ENCODE measurements around the gene CDK18. TPM values are rescaled to one million over a fixed set of nuclear protein-coding genes. Genes with fewer than 3 reads are reported as not detected.

CDK18 gene
- polyA plus RNA-seq, 1 experiment, result 0.83 TPM

GRCh38 chr1:205554026-205554811 lies 49.8 kb downstream of the CDK18 start:
- Histone ChIP-seq H3K36me3 (ENCODE audit: control insufficient read depth, insufficient read depth, low read length) (no peaks in the 10 kb centered on the region), H3K4me3 (ENCODE audit: low read depth, low read length) (no peak overlapping the region), H3K27me3 (ENCODE audit: control insufficient read depth, insufficient read depth, low read length) (peaks cover 8% of the 10 kb centered on the region)
- ChIA-PET POLR2A (no interaction called here), CTCF (interaction anchor here (1.5 kb wide), 1 partner anchor 10 kb away, joined by 8 read pairs; no protein-coding TSS in a partner anchor)
- DNase-seq (ENCODE audit: low read depth), result no peak
- TF ChIP-seq, protein P1, sequence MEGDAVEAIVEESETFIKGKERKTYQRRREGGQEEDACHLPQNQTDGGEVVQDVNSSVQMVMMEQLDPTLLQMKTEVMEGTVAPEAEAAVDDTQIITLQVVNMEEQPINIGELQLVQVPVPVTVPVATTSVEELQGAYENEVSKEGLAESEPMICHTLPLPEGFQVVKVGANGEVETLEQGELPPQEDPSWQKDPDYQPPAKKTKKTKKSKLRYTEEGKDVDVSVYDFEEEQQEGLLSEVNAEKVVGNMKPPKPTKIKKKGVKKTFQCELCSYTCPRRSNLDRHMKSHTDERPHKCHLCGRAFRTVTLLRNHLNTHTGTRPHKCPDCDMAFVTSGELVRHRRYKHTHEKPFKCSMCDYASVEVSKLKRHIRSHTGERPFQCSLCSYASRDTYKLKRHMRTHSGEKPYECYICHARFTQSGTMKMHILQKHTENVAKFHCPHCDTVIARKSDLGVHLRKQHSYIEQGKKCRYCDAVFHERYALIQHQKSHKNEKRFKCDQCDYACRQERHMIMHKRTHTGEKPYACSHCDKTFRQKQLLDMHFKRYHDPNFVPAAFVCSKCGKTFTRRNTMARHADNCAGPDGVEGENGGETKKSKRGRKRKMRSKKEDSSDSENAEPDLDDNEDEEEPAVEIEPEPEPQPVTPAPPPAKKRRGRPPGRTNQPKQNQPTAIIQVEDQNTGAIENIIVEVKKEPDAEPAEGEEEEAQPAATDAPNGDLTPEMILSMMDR (IDR thresholded peaks at IDR 0.05; ENCODE audit: insufficient read depth, low read depth, low read length), result no peak

DNA sequence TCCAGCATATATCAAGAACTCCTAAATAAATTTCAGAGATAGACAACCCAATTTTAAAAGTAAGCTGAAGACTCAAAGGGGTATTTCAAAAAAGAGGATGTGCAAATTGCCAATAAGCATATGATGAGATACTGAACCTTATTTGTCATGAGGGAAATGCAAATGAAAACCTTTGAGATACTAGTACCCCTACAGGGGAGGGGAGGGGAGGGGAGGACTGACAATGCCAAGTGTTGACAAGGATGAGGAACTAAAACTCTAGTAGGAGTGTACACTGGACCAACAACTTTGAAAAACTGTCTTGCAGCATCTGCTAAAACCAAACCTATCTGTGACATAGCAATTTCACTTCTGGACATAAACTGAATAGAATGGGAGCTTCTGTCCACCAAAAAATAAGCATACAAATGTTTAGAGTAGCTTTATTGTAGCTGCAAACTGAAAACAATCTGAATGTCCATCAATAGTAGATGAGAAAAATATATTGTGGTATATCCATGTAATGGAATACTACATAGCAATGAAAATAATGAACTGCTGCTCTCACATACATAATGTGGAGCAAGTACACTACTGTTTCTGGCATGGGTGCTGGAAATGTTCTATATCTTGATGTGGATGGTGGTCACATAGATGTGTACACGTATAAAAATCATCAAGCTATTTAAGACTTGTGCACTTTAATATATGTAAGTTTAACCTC lies 57.2 kb downstream of the CDK18 start:
- TF ChIP-seq, protein P1 (IDR thresholded peaks at IDR 0.05; ENCODE audit: insufficient read depth, low read depth, low read length), result no peak
- Histone ChIP-seq H3K36me3 (ENCODE audit: control insufficient read depth, insufficient read depth, low read length) (no peaks in the 10 kb centered on the region), H3K4me3 (ENCODE audit: low read depth, low read length) (no peak overlapping the region), H3K27me3 (ENCODE audit: control insufficient read depth, insufficient read depth, low read length) (peaks cover 12% of the 10 kb centered on the region)
- no peak for DNase-seq (ENCODE audit: low read depth)
- POLR2A ChIA-PET, result no interaction called here
- CTCF ChIA-PET, result interaction anchor here (1.0 to 1.1 kb wide), 3 partner anchors 30 to 149 kb away, joined by 3 to 4 read pairs (median 4); no protein-coding TSS in a partner anchor

GRCh38 chr1:205563927-205564441 lies 59.5 kb downstream of the CDK18 start:
- Histone ChIP-seq H3K4me3 (ENCODE audit: low read depth, low read length) (no peak overlapping the region), H3K36me3 (ENCODE audit: control insufficient read depth, insufficient read depth, low read length) (no peaks in the 10 kb centered on the region), H3K27me3 (ENCODE audit: control insufficient read depth, insufficient read depth, low read length) (peaks cover 28% of the 10 kb centered on the region)
- ChIA-PET CTCF (interaction anchor here (1.8 kb wide), 1 partner anchor 94 kb away, joined by 8 read pairs; no protein-coding TSS in a partner anchor), POLR2A (no interaction called here)
- TF ChIP-seq, protein P1 (IDR thresholded peaks at IDR 0.05; ENCODE audit: insufficient read depth, low read depth, low read length), result no peak
- DNase-seq (ENCODE audit: low read depth), result no peak

DNA sequence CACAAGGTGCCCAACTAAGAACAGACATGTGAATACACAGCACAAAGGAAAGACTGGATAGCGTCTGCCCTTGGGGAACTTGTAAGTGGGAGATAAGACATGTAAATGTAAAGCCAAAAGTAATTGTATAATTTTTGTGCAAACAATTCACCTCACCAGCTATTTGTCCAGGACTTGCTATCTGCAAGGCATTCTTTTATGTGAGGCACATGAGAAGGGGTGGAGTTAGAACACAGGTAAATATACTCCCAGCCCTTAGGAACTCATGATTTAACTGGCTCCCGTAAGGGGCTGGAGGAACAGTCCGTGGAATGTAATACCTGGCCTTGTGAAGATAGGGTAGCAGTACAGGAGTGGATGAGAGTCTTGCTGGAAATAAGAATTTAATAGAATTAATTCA lies 61.3 kb downstream of the CDK18 start:
- ChIA-PET CTCF (interaction anchor here (1.2 to 2.5 kb wide), 4 partner anchors 9 to 92 kb away, joined by 3 to 8 read pairs (median 6); no protein-coding TSS in a partner anchor), POLR2A (no interaction called here)
- Histone ChIP-seq H3K36me3 (ENCODE audit: control insufficient read depth, insufficient read depth, low read length) (no peaks in the 10 kb centered on the region), H3K27me3 (ENCODE audit: control insufficient read depth, insufficient read depth, low read length) (peaks cover 41% of the 10 kb centered on the region), H3K4me3 (ENCODE audit: low read depth, low read length) (no peak overlapping the region)
- no peak for DNase-seq (ENCODE audit: low read depth)
- TF ChIP-seq, protein P1 (IDR thresholded peaks at IDR 0.05; ENCODE audit: insufficient read depth, low read depth, low read length), result no peak

- CTCF ChIA-PET, result interaction anchor here (0.8 to 2.5 kb wide), 4 partner anchors 21 to 80 kb away, joined by 3 to 8 read pairs (median 4); no protein-coding TSS in a partner anchor
Measured at GRCh38 chr1:205567716-205568115, 63.2 kb downstream of the CDK18 start.

More at GRCh38 chr1:205567716-205568115, 63.2 kb downstream of the CDK18 start:
- DNase-seq (ENCODE audit: low read depth), result no peak
- TF ChIP-seq, protein P1 (IDR thresholded peaks at IDR 0.05; ENCODE audit: insufficient read depth, low read depth, low read length), result no peak
- POLR2A ChIA-PET, result no interaction called here
- Histone ChIP-seq H3K4me3 (ENCODE audit: low read depth, low read length) (no peak overlapping the region), H3K27me3 (ENCODE audit: control insufficient read depth, insufficient read depth, low read length) (peaks cover 49% of the 10 kb centered on the region), H3K36me3 (ENCODE audit: control insufficient read depth, insufficient read depth, low read length) (no peaks in the 10 kb centered on the region)

All from BJ (cell line).